Measurements from ENCODE around the gene SLC18B1.
A peak's percentile ranks its signal among the peaks of the same experiment; 100 is the strongest.

SLC18B1 gene

GRCh38 chr6:132816660-132817059, 18.2 kb upstream of the SLC18B1 start:
- peak overlapping the region; percentile 99; the same call in 1 of the 2 replicates for H3K9ac ChIP-seq (ENCODE audit: low read depth, low read length)

GRCh38 chr6:132814716-132815570, 16.5 kb upstream of the SLC18B1 start:
- peaks cover 51% of the 10 kb centered on the region for H3K36me3 ChIP-seq (ENCODE audit: insufficient read depth, low read depth, low read length)
- H3K4me3 ChIP-seq (ENCODE audit: low read length) = peak overlapping the region; percentile 99
- H3K9me3 ChIP-seq (ENCODE audit: insufficient read depth, low read depth, low read length) = no peaks in the 10 kb centered on the region
- peak overlapping the region; percentile 99 for H3K9ac ChIP-seq (ENCODE audit: low read depth, low read length)
- H3K27me3 ChIP-seq (ENCODE audit: insufficient read depth, low read length) = no peaks in the 10 kb centered on the region
- peaks cover 6% of the 10 kb centered on the region; the same call in 1 of the 2 replicates for H3K4me1 ChIP-seq (ENCODE audit: insufficient read depth, low read length)
- H3K27ac ChIP-seq (ENCODE audit: low read length) = peak overlapping the region; percentile 86

More at GRCh38 chr6:132816660-132817059, 18.2 kb upstream of the SLC18B1 start:
- no peaks in the 10 kb centered on the region for H3K27me3 ChIP-seq (ENCODE audit: insufficient read depth, low read length)
- peak overlapping the region; percentile 99 for H3K4me3 ChIP-seq (ENCODE audit: low read length)
- peaks cover 51% of the 10 kb centered on the region for H3K36me3 ChIP-seq (ENCODE audit: insufficient read depth, low read depth, low read length)
- no peaks in the 10 kb centered on the region for H3K9me3 ChIP-seq (ENCODE audit: insufficient read depth, low read depth, low read length)
- H3K27ac ChIP-seq (ENCODE audit: low read length) = no peak overlapping the region
- peaks cover 8% of the 10 kb centered on the region; the same call in 1 of the 2 replicates for H3K4me1 ChIP-seq (ENCODE audit: insufficient read depth, low read length)

DNA sequence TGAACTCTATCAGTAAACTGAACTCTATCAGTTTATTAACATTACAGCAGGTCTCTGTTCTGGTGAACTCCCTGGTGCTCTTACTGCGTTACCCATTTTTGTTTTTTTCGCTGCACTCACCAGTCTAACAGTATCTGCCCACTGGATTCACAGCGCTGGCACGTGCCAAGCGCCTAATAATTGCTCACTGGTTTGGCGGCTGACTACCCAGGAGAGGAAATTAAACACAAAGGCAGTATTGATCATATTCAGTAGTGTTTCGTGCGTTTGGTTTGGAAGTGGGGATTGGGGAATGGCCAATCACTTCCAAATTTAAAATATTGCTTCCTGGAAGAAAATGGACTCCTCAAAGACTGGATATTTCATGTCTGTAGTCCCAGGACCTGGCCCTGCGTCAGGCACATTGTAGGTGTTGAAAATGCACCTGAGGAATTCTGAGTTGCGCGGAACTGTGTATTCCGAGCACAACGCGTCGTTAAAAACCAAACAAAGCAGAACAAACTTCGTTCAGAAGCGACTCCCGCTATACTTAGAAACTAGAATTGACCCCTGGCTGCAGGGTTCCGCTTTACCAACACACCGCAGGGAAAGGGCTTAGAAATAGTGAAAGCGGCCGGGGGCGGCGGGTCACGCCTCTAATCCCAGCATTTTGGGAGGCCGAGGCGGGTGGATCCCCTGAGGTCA, 14.9 kb upstream of the SLC18B1 start:
- H3K9me3 ChIP-seq (ENCODE audit: insufficient read depth, low read depth, low read length) = no peaks in the 10 kb centered on the region
- peak overlapping the region; percentile 99 for H3K9ac ChIP-seq (ENCODE audit: low read depth, low read length)
- H3K4me3 ChIP-seq (ENCODE audit: low read length) = peak overlapping the region; percentile 99
- peaks cover 6% of the 10 kb centered on the region; the same call in 1 of the 2 replicates for H3K4me1 ChIP-seq (ENCODE audit: insufficient read depth, low read length)
- peaks cover 38% of the 10 kb centered on the region for H3K36me3 ChIP-seq (ENCODE audit: insufficient read depth, low read depth, low read length)
- no peaks in the 10 kb centered on the region for H3K27me3 ChIP-seq (ENCODE audit: insufficient read depth, low read length)
- H3K27ac ChIP-seq (ENCODE audit: low read length) = peak overlapping the region; percentile 92

GRCh38 chr6:132812756-132813172, 14.3 kb upstream of the SLC18B1 start:
- H3K27ac ChIP-seq (ENCODE audit: low read length) = peak overlapping the region; percentile 92
- peak overlapping the region; percentile 99; the same call in 1 of the 2 replicates for H3K9ac ChIP-seq (ENCODE audit: low read depth, low read length)
- peak overlapping the region; percentile 99 for H3K4me3 ChIP-seq (ENCODE audit: low read length)
- H3K9me3 ChIP-seq (ENCODE audit: insufficient read depth, low read depth, low read length) = no peaks in the 10 kb centered on the region
- H3K27me3 ChIP-seq (ENCODE audit: insufficient read depth, low read length) = no peaks in the 10 kb centered on the region
- peaks cover 32% of the 10 kb centered on the region for H3K36me3 ChIP-seq (ENCODE audit: insufficient read depth, low read depth, low read length)
- H3K4me1 ChIP-seq (ENCODE audit: insufficient read depth, low read length) = peaks cover 6% of the 10 kb centered on the region; the same call in 1 of the 2 replicates

DNA sequence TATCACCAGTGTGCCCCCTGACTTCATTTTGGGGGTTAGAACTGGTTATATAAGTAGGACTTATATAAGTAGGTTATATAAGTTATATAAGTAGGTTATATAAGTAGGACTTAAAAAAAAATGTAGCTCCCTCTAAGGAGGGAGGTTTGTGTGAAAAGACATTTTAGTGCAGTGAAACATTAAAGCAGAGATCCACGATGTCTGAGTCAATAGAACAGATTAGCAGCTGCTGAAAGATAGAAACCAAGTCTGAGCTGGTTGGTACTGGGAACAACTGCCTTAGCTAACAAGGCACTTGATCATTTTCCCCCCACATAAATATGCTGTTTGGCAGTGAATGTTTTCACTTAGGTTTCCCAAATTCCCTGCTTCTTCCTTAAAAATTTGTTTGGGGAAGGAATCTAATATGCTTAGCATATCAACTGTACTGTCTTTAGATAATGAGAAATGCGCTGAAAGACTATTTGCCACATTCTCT, 13.9 kb upstream of the SLC18B1 start:
- Histone ChIP-seq H3K4me1 (ENCODE audit: insufficient read depth, low read length) (peaks cover 6% of the 10 kb centered on the region; the same call in 1 of the 2 replicates), H3K9me3 (ENCODE audit: insufficient read depth, low read depth, low read length) (no peaks in the 10 kb centered on the region), H3K27ac (ENCODE audit: low read length) (no peak overlapping the region), H3K27me3 (ENCODE audit: insufficient read depth, low read length) (no peaks in the 10 kb centered on the region), H3K36me3 (ENCODE audit: insufficient read depth, low read depth, low read length) (peaks cover 28% of the 10 kb centered on the region), H3K9ac (ENCODE audit: low read depth, low read length) (peak overlapping the region; percentile 99; the same call in 1 of the 2 replicates), H3K4me3 (ENCODE audit: low read length) (peak overlapping the region; percentile 99; the same call in 1 of the 2 replicates)

GRCh38 chr6:132811276-132811675, 12.8 kb upstream of the SLC18B1 start:
- peaks cover 18% of the 10 kb centered on the region for H3K36me3 ChIP-seq (ENCODE audit: insufficient read depth, low read depth, low read length)
- peaks cover 5% of the 10 kb centered on the region; the same call in 1 of the 2 replicates for H3K4me1 ChIP-seq (ENCODE audit: insufficient read depth, low read length)
- no peaks in the 10 kb centered on the region for H3K9me3 ChIP-seq (ENCODE audit: insufficient read depth, low read depth, low read length)
- no peak overlapping the region for H3K9ac ChIP-seq (ENCODE audit: low read depth, low read length)
- no peak overlapping the region for H3K27ac ChIP-seq (ENCODE audit: low read length)
- no peaks in the 10 kb centered on the region for H3K27me3 ChIP-seq (ENCODE audit: insufficient read depth, low read length)
- no peak overlapping the region for H3K4me3 ChIP-seq (ENCODE audit: low read length)

DNA sequence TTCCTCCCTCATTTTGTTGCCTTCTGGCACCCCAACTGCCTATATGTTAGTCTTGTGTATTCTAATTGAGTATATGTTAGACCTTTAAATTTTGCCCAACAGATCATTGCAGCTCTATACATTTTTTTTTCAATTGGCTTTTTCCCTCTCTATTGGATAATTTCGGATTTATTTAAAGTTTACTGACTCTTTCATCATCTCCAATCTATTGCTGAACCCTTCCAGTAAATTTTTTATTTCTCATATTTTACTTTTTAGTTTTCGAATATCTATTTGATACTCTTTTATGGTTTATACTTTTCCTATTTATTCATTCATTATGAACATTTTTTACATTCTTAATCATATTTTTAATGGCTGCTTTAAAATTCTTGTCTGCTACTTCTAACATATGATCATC, 7.1 kb upstream of the SLC18B1 start:
- Histone ChIP-seq H3K9me3 (ENCODE audit: insufficient read depth, low read depth, low read length) (peaks cover 4% of the 10 kb centered on the region; the same call in 1 of the 2 replicates), H3K4me3 (ENCODE audit: low read length) (no peak overlapping the region), H3K27ac (ENCODE audit: low read length) (no peak overlapping the region), H3K27me3 (ENCODE audit: insufficient read depth, low read length) (no peaks in the 10 kb centered on the region), H3K9ac (ENCODE audit: low read depth, low read length) (no peak overlapping the region), H3K4me1 (ENCODE audit: insufficient read depth, low read length) (no peaks in the 10 kb centered on the region), H3K36me3 (ENCODE audit: insufficient read depth, low read depth, low read length) (no peaks in the 10 kb centered on the region)

GRCh38 chr6:132804251-132804650, 5.8 kb upstream of the SLC18B1 start:
- Histone ChIP-seq H3K36me3 (ENCODE audit: insufficient read depth, low read depth, low read length) (no peaks in the 10 kb centered on the region), H3K27me3 (ENCODE audit: insufficient read depth, low read length) (no peaks in the 10 kb centered on the region), H3K4me1 (ENCODE audit: insufficient read depth, low read length) (no peaks in the 10 kb centered on the region), H3K9ac (ENCODE audit: low read depth, low read length) (no peak overlapping the region), H3K9me3 (ENCODE audit: insufficient read depth, low read depth, low read length) (peaks cover 4% of the 10 kb centered on the region; the same call in 1 of the 2 replicates), H3K27ac (ENCODE audit: low read length) (no peak overlapping the region), H3K4me3 (ENCODE audit: low read length) (no peak overlapping the region)

DNA sequence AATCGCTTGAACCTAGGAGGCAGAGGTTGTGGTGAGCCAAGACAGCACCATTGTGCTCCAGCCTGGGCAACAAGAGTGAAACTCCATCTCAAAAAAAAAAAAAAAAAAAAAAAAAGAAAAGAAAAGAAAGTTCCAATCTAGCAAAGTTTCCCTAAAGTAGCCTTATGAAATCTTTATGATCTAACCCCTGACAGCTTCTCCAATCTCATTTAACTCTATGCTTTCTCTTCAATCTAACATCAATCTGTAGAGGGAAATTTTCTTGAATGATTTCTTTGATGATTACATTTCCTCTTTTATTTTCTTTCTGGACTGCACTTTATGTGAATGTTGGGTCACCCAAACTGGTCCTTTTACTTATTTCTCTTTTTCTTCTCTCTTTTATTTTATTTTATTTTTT, 2.2 kb upstream of the SLC18B1 start:
- Histone ChIP-seq H3K4me3 (ENCODE audit: low read length) (no peak overlapping the region), H3K9ac (ENCODE audit: low read depth, low read length) (no peak overlapping the region), H3K9me3 (ENCODE audit: insufficient read depth, low read depth, low read length) (peaks cover 4% of the 10 kb centered on the region; the same call in 1 of the 2 replicates), H3K27ac (ENCODE audit: low read length) (no peak overlapping the region), H3K27me3 (ENCODE audit: insufficient read depth, low read length) (no peaks in the 10 kb centered on the region), H3K36me3 (ENCODE audit: insufficient read depth, low read depth, low read length) (no peaks in the 10 kb centered on the region), H3K4me1 (ENCODE audit: insufficient read depth, low read length) (peaks cover 3% of the 10 kb centered on the region; the same call in 1 of the 2 replicates)

DNA sequence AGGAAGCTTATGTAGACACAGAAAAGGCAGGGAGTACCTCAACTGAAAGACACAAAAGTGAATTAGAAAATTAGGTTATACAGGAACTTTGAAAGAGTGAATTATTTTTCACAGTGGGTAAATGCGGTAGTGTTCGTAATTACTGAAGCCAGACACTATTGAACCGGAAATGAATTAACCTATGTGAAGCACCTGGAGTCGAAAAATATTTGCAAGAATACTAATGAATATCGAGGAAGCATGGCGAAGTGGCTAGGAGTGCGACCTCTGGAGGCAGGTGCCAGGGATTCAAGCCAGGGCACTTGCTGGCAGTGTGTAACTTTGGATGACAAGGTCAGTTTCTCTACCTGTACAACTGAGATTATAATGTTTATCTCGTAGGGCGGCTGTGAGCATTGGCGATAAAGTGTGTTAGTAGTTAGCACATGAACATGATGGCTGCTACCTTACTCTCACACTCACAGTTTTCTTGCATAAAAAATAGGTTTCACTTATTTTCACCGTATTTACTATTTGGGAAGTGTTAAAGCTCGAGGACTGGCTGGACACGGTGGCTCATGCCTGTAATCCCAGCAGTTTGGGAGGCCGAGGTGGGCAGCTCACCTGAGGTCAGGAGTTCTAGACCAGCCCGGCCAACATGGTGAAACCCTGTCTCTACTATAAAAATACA, 567 bp upstream of the SLC18B1 start:
- peaks cover 4% of the 10 kb centered on the region; the same call in 1 of the 2 replicates for H3K9me3 ChIP-seq (ENCODE audit: insufficient read depth, low read depth, low read length)
- peak overlapping the region; percentile 85; the same call in 1 of the 2 replicates for H3K9ac ChIP-seq (ENCODE audit: low read depth, low read length)
- H3K36me3 ChIP-seq (ENCODE audit: insufficient read depth, low read depth, low read length) = peaks cover 4% of the 10 kb centered on the region; the same call in 1 of the 2 replicates
- no peak overlapping the region for H3K27ac ChIP-seq (ENCODE audit: low read length)
- H3K27me3 ChIP-seq (ENCODE audit: insufficient read depth, low read length) = no peaks in the 10 kb centered on the region
- peak overlapping the region; percentile 85 for H3K4me3 ChIP-seq (ENCODE audit: low read length)
- H3K4me1 ChIP-seq (ENCODE audit: insufficient read depth, low read length) = peaks cover 3% of the 10 kb centered on the region; the same call in 1 of the 2 replicates

DNA sequence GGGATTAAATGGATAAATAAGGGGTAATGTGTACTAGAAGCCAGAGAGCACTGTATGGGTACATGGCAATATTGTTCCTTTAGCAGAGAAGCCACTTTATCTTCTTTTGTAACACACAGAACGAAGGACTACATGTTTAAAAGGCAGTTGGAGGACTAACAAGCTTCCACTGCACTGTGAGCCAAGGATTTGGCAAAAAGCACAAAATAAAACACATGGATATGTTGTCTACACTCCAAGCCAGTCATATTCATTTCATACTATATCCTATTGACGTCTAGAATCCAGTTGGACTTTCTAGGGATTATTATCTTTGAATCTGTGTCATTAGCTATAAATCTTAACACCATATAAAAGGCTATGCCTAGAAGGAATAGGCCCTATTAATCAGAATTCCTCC, 3.0 kb downstream of the SLC18B1 start:
- Histone ChIP-seq H3K9me3 (ENCODE audit: insufficient read depth, low read depth, low read length) (no peaks in the 10 kb centered on the region), H3K36me3 (ENCODE audit: insufficient read depth, low read depth, low read length) (peaks cover 29% of the 10 kb centered on the region; the same call in 1 of the 2 replicates)

More for the DNA sequence above, 3.0 kb downstream of the SLC18B1 start:
- Histone ChIP-seq H3K4me3 (ENCODE audit: low read length) (no peak overlapping the region), H3K27me3 (ENCODE audit: insufficient read depth, low read length) (no peaks in the 10 kb centered on the region), H3K4me1 (ENCODE audit: insufficient read depth, low read length) (peaks cover 3% of the 10 kb centered on the region; the same call in 1 of the 2 replicates), H3K9ac (ENCODE audit: low read depth, low read length) (no peak overlapping the region), H3K27ac (ENCODE audit: low read length) (no peak overlapping the region)

Measured in iPS-20b (cell line).